Measurements from ENCODE around the gene TTLL5. TPM values are rescaled to one million over a fixed set of nuclear protein-coding genes. Genes with fewer than 3 reads are reported as not detected.

Gene TTLL5
- total and polyA plus RNA-seq, 9 of the 15 experiments (the other 6 are each of a cell fraction or from before 2014, with no cell fraction given), result 4.1 to 18.9 (median 12.6) TPM

DNA sequence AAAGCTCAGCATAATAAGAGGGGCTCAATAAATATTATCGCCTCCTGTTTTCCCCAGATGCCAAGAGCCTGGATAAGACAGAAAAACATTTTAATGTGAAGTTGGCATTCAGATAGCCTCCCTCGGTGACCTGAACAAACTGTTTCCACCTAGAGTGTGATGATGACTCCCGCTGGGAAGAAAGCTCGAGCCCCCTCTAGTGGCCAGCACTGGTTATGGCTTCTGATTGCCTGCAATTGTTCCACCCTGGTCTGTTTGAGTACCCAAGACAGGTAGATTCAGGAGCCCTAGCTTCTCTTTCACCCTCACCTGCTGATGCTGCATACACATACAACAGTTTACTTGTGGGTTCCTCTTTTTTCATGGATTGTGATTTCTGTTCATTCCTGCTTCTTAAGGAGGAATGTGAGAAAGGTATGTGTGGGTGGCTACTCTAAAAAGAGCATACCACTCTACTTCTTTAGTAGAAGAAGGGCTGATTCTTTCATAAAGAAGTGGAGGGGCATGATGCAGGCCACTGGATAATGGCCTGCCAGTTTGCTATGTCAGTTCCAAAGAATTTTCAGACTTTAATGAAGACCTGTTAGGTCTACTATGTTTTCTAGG lies 6.8 kb upstream of the TTLL5 start (continued):
- TF ChIP-seq NR1H2 (CRISPR knock-in tag; IDR thresholded peaks at IDR 0.05), result no peak

DNA sequence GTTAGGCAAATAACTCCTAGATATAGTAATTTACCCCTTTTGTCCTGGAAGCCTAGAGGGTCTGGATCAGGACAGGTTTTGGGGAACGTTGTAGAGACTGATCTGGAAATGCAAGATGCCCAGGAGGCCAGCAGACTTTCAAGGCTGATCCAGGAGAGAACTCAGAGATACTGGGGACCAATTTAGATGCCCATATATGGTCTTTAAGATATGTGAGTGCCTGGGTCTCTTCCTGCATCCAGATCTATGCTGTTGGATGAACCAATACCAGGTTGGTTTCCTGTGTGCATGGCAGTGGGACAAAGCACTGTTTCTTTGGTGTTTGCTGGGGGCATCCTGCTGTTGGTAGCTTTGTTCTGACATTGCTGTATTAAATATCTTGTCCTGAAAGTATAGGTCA lies 5.8 kb upstream of the TTLL5 start:
- Histone ChIP-seq H3K9me3 (replicated peaks; ENCODE audit: control insufficient read depth, insufficient read depth, low read depth, low read length) (no peaks in the 10 kb centered on the region), H3K27ac (ENCODE audit: extremely low read depth, low read depth, low read length) (no peak overlapping the region), H3K36me3 (ENCODE audit: control insufficient read depth, insufficient read depth, low read length) (peaks cover 53% of the 10 kb centered on the region; the same call in 2 of the 3 replicates), H3K4me1 (replicated peaks in 1 of 2; ENCODE audit: control insufficient read depth in 2 of 2, insufficient read depth in 2 of 2, low read length in 2 of 2) (no peaks in the 10 kb centered on the region; a peak in 2 of 5 replicates), H4K20me1 (replicated peaks; ENCODE audit: control insufficient read depth, insufficient read depth, low read length) (no peaks in the 10 kb centered on the region), H3K4me3 (no peak overlapping the region), H3K27me3 (ENCODE audit: control insufficient read depth in 2 of 2, insufficient read depth in 2 of 2, low read length in 2 of 2) (no peaks in the 10 kb centered on the region), H3K4me2 (ENCODE audit: insufficient read depth, low read length) (no peak overlapping the region), H3K79me2 (ENCODE audit: control insufficient read depth, insufficient read depth, low read length) (peaks cover 11% of the 10 kb centered on the region), H2AFZ (ENCODE audit: low read depth, low read length) (no peak overlapping the region), H3K9ac (ENCODE audit: insufficient read depth in 1 of 2, low read depth in 2 of 2, low read length in 2 of 2) (no peak overlapping the region), H3K9me1 (ENCODE audit: control insufficient read depth, insufficient read depth, low read length) (no peaks in the 10 kb centered on the region)
- TF ChIP-seq NR2F6 (CRISPR knock-in tag; IDR thresholded peaks at IDR 0.05) (no peak), SRF (CRISPR knock-in tag; IDR thresholded peaks at IDR 0.05) (peak in 1 of 2 experiments; percentile 58; a peak in 1 of 4 replicates)
- TF ChIP-seq, protein P1, sequence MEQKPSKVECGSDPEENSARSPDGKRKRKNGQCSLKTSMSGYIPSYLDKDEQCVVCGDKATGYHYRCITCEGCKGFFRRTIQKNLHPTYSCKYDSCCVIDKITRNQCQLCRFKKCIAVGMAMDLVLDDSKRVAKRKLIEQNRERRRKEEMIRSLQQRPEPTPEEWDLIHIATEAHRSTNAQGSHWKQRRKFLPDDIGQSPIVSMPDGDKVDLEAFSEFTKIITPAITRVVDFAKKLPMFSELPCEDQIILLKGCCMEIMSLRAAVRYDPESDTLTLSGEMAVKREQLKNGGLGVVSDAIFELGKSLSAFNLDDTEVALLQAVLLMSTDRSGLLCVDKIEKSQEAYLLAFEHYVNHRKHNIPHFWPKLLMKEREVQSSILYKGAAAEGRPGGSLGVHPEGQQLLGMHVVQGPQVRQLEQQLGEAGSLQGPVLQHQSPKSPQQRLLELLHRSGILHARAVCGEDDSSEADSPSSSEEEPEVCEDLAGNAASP (IDR thresholded peaks at IDR 0.05), result no peak
- no peak for FAIRE-seq
- in situ Hi-C loops (cut with MboI) (loop anchor here (25.0 kb wide), 1 partner anchor 518 kb away; the partner anchor contains the start of gene NEK9), intact Hi-C loops (cut with micrococcal nuclease) (loop anchor here (10.0 kb wide), 1 partner anchor 350 kb away; no protein-coding TSS in a partner anchor)
- ChIA-PET POLR2A (interaction anchor here (0.7 to 1.7 kb wide), 4 partner anchors 14 to 80 kb away, joined by 3 to 4 read pairs (median 4); no protein-coding TSS in a partner anchor), CTCF (ENCODE audit: low intra/inter-chr PET ratio) (no interaction called here)
- 0% methylated on average over 1 of the region's 1 CpG for WGBS (ENCODE audit: insufficient coverage, low coverage, missing lambda C conversion rate)
- DNase-seq (ENCODE audit: extremely low read depth in 1 of 4, low spot score in 3 of 4), result no peak
- ATAC-seq, result no peak
- no TSS peak for BruUV-seq (replicated peaks)
